ENCODE measurements around the gene SULT1E1.
"Not testable (repeated sequence)": the region's sequence is repeated elsewhere in the genome, so short reads cannot be mapped to it uniquely, and the experiment has no call there.

The SULT1E1 gene

DNA sequence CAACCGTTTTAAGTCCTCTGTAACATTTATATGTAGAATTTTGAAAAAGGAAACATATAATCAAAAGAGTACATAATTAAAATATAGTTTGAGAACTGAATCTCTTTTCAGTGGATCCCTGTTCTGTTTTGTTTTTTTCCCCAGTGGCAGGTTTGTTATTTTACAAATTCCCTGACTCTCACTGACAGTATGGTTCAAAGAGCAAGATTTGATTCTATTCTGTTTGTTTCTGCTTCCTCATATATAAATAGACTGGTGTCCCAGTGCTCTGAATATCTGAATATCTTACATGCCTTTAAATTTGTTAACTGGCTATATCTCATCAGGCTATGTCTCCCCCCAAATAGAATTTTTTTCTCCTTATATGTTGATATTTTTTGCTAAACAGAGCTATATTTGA lies 16.6 kb downstream of the SULT1E1 start:
- no peak for DNase-seq (ENCODE audit: low read depth in 2 of 2)

DNA sequence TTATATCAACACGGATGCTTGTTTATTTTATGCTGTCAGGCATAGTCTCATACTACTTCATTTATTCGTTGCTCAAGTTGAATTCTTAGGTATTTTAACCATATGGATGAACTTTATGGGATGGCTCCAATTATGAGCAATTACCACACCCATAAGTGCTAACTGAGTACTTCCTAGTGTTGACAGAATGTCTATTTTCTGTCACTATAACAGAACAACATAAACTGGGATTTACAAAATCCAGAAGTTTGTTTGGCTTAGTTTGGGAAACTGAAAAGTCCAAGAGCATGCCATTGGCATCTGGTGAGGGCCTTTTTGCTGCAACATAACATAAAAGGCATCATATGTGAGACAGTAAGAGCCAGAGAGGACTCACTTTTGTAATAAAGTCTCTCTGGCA lies 21.0 kb downstream of the SULT1E1 start:
- no peak for DNase-seq (ENCODE audit: low read depth in 2 of 2)

DNA sequence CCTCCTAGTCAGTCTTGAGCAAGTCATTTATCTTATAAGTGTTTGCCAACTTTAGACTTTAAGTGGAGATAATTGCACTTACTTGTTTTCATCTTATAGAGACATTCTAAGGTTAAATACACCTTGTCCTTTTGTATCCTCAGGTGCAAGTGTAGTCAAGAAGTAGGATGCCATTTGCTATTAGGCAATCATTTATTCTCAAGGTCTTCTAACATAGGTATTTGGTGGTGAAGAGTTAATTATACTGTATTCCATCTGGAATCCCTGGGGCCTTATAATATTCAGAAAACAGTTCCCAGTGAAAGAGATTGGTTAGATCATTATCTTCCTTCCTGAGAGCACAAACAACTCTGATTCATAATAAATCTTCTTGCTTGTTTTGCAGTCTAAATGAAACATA lies 23.7 kb downstream of the SULT1E1 start:
- no peak for DNase-seq (ENCODE audit: low read depth in 2 of 2)

DNA sequence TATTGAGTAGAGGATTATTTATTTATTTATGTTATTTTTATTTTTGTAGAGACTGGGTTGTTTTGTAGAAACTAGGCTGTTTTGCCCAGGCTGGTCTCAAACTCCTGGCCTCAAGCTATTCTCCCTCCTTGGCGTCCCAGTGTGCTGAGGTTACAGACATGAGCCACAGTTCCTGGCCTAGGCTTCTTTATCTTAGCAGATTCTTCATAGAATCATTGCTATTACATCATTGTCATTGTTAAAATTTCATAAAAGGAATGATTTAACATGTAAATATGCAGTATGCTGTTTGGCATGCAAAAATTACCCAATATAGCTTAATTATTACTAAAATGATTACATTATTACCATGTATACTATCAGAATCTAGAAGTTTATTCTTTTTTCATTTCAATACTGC lies 24.2 kb downstream of the SULT1E1 start:
- DNase-seq (ENCODE audit: low read depth in 2 of 2), result no peak

DNA sequence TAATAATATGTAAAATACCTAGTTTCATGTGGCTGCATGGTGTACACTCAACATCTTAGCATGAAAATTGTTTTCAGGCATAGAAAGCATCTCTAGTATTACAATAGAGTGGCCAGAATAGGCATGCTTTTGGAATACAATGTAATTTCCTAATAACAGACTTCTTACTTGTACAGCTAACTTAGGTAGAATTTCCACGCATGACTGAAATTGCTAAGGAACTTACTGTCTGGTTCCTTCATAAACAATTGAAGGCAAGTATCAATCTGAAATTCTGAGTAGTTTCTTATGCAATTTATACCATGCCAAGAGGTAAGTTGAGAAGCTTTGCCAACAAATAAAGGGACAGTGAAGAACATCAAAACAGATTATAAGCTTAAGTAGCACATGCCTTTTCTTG lies 26.7 kb downstream of the SULT1E1 start:
- DNase-seq (ENCODE audit: low read depth in 2 of 2), result no peak

DNA sequence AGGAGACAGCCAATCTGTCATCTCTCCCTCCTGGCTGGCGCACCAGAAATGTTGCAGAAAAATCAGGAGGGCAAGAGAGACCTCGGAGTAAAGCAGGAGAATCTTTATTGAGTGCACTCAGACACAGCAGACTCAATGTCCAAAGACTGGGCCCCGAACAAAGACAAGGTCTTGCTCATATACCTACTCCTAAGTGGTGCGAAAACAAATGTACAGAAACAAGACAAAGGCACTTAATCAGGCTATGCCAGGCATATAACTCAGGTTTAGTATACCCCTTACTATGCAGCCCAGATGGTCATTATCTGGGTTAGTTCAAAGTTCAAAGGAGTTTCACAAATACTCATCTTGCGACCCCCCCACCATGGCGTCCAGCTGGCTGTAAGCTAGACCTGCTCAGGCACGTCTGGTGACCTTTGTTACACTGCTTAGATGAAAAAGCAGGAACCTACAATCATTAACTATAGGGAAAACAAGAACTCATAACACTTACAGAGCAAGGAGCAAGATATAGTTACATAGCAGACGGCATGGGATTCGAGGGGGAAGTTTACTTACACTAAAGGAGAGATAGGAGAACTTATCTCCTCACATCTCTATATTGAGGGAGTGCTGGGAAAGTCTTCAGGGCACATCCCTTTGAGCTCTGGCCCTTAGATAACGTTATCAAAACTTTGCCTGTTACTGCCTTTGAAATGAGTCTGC lies 27.5 kb downstream of the SULT1E1 start:
- DNase-seq (ENCODE audit: low read depth in 2 of 2), result no peak

DNA sequence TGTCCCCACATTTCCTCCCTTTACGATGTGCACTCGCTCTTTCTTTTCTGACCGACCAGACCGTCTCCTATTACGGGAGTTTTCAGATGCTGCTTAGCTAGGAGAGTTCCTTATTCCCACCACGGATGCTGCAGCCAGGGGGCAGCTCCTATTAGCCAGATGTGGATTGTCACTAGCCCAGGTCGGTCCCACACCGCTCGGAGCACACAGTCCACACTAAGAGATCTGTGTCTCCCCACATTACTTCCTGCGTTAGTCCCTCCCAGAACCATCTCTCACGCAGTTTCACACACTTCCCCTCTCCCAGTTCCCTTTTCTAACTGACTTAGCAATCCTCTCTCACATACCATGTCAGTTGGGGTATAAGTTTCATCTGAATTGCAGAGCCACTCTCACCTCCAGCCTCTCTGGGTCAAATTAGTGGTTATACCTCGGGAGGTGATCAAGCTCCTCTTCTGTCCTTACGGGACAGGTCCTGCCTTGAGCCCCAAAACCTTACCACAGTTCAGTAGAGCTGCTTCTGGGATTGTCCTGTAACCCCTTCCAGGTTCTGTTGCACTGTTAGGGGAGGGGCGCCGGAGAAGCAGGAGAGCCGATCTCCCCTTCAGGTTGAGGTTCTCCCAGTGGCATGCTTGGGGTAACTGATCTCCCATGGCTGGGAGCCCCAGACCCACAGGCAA lies 28.2 kb downstream of the SULT1E1 start:
- DNase-seq (ENCODE audit: low read depth in 2 of 2), result no peak

DNA sequence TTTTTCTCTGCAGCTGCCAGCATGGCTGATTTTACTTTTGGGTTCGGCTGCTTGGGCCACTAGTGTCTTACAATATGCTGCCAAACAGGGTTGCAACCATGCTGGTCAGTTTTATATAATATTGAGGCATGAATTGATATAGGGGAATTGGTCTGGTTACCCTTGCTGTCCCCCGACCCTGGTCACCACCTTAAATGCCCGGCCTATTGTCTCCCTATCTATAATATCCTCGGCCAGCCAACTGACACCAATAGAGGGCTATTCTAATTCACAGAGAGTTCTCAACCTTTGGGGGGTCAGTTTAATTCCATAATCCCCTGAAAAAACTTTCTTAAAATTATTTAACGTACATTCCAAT lies 28.7 kb downstream of the SULT1E1 start:
- no peak for DNase-seq (ENCODE audit: low read depth in 2 of 2)

DNA sequence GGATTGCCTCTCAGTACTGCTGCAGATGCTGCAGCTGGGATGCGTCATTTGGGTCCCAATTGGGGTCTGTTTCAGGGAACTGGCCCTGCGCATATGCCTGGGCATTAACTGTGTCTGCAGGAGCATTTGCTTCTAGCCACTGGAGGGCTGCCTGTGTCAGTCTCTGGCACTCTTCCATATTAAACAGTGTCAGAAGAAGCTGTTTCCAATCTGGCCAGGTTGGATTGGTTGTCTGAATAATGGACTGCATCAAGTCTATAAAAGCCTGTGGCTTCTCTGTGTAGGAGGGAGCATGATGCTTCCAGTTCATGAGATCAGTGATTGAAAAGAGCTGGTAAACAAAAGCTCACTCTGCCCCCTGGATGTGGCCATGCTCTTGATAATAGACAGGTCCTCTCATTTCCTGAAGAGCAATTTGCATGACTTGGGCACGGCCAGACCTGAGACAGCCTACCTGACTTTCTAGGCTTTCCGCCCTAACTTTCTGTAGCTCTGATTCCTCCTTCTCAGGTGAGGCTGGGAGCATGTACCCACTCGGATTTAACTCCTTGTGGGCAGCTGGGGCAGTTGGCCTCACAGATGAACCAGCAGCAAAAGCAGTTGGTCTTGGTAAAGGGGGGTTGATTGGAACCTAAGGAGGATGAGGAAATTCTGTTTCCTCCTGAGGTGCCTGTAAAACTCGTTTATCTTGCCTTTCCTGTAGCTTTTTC lies 29.2 kb downstream of the SULT1E1 start:
- no peak for DNase-seq (ENCODE audit: low read depth in 2 of 2)

DNA sequence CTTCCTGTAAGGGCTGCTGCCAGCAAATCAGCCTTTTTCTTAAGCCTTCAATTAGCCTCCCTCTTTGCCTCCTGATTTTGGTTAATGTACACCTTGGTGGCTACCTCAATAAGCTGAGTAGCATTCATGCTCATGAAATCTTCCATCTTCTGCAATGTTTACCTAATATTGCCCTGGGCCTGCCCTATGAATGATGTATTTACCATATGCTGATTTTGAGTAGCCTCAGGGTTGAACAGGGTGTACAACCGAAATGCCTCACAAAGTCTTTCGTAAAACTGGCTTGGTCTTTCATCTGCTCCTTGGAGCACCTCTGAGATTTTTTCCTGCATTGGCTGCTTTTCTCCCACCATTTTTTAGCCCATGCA lies 29.8 kb downstream of the SULT1E1 start:
- DNase-seq (ENCODE audit: low read depth in 2 of 2), result no peak

DNA sequence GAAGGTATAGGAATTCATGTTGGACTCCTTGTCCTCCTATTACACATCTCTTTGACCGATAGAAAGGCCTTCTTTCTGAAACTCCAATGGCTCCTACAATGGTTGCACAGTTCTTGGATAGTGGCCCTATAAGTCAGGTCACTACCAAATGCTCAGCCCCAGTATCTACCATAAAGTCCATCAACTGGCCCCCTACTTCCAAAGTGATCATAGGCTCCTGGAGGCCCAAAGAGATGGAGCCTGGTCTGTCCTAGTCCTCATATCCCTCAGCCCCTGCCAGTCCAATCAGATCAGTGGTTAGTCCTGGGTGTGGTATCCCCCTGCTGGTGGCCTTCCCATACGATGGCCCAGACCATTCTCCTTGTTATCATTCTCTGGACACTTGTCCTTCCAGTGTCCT lies 30.3 kb downstream of the SULT1E1 start:
- DNase-seq (ENCODE audit: low read depth in 2 of 2), result no peak

DNA sequence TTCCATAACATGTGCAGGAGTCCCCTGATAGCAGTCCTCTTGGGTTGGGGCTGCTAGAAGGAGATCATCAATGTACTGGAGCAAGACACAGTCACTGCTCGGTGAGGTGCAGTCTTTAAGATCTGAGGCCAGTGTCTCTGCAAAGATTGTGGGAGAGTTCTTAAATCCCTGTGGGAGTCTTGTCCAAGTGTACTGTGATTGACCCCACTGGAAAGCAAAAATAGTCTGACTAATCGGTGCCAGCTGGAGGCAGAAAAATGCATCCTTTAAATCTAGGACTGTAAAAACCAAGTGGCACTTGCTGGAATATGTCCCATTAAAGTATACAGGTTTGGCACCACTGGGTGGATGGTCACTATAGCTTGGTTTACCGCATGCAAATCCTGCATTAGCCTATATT lies 31.1 kb downstream of the SULT1E1 start:
- no peak for DNase-seq (ENCODE audit: low read depth in 2 of 2)

DNA sequence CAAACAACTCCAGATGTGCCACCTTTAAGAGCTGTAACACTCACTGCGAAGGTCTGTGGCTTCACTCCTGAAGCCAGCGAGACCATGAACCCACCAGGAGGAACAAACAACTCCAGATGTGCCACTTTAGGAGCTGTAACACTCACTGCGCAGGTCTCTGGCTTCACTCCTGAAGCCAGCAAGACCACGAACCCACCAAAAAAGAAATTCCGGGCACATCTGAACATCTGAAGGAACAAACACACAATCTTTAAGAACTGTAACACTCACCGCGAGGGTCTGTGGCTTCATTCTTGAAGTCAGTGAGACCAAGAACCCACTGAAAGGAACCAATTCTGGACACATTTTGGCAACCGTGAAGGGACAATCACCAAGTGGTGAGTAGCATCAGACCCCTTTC lies 34.9 kb downstream of the SULT1E1 start:
- not testable (repeated sequence) for DNase-seq (ENCODE audit: low read depth in 2 of 2)

DNA sequence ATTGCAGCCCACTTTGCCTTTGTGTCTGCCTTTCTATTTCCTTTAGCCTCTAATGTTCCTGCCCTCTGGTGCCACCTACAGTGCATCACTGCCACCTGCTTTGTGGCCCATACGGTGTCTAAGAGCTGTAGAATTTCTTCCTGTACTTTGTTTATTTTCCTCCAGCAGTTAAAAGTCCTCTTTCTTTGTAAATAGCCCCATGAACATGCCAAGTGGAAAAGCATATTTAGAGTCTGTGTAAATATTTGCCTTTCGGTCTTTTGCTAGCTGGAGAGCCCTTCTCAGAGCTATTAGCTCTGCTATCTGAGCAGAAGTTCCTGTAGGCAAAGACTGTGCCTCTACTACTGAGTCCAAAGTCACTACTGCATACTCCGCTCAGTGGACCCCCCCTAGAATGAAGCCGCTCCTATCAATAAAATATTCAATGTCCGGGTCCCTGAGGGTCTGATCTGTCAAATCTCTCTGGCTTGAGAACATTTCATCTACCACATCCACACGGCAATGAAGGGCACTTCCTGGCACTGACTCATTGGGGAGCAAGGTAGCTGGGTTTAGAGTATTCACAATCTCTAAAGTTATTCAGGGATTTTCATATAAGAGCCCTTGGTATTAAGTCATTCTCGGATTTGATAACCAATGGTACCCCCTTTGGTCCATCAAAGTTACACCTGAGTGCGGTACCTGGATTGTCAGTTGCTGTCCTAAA lies 36.3 kb downstream of the SULT1E1 start:
- DNase-seq (ENCODE audit: low read depth in 2 of 2), result peak; percentile 9 to 34

DNA sequence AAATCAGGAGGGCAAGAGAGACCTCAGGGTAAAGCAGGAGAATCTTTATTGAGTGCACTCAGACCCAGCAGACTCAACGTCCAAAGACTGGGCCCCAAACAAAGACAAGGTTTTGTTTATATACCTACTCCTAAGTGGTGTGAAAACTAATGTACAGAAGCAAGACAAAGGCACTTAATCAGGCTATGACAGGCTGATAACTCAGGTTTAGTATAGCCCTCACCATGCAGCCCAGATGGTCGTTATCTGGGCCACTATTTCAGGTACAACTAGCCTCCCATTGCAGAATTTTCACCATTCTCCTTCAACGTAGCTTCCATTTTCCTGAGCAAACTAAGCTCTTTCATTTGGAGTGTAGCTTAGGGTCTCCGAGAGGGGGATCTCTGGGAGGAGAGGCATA lies 36.9 kb downstream of the SULT1E1 start:
- no peak for DNase-seq (ENCODE audit: low read depth in 2 of 2)

DNA sequence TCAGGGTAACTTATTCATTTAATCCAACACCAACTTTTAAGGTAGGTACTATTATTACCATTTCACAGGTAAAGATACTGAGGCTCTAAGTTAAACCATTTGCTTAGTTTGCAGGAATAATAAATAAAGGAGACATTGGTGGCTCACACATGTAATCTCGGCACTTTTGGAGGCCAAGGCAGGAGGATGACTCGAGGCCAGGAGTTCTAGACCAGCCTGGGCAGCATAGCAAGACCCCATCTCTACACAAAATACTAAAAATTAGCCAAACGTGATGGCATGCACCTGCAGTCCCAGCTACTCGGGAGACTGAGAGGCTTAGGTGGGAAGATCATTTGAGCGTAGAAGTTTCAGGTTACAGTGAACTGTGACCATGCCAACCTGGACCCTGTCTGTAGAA lies 37.7 kb downstream of the SULT1E1 start:
- no peak for DNase-seq (ENCODE audit: low read depth in 2 of 2)

DNA sequence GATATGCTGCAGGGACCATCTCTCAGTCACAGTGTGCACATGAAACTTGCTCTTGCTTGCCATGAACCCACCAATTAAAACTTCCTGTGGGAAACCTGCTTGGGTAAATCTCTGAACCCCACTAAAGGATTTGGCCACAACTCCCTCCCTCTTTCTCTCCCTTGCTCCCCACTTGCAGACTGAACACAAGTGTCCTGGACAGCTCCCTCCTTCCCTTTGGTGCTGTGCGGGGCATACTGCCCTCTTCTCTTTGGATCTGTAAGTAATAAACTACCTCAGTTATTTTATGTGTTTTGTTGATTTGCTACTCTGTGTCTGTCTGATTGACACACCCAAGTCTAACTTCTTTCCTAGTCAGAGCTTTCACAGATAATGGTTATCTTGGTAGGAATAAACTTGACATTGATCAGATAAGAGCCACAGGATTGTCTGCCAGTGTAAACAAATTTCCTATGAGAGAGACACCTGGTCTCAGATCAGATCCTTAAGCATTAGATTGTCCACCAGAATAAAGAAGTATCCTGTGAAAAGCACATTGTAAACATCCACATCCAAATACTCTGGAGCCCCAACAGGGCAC lies 41.8 kb downstream of the SULT1E1 start:
- no peak for DNase-seq (ENCODE audit: low read depth in 2 of 2)

DNA sequence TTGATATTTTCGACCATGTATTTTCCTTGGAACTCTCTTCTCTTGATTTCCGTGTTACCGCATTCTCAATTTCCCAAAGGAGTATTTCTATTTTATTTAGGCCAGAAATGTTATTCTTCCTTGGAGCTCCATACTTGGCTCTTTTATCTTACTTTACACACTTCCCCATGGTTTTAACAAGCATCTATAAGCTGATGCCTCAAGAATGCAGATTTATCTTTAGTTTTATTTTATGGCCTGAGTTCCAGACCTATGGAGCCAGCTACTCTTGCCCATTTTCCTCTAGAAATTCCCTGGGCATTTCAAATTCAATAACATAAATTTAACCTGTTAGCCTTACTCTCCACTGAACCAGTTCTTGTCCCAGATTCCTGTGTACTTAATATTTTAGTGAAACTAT lies 43.7 kb downstream of the SULT1E1 start:
- DNase-seq (ENCODE audit: low read depth in 2 of 2), result no peak

DNA sequence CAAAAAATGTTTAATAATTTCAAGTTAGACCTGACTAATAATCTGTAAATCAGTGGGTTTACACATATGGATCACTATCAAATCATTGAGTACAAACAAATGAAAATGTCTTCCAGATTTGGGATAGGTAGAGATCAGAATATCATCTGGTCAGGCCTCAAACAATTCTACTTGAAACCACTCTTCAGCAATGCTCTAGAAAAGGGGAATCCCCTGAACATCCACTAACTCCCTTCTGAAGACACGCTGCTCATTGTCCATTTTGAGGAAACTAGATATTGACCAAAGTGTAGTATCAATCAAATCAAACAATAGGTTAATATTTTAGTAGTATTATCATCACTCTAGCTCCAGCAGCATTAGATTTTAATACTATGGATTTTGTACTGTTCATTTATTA lies 46.3 kb downstream of the SULT1E1 start:
- no peak for DNase-seq (ENCODE audit: low read depth in 2 of 2)

DNA sequence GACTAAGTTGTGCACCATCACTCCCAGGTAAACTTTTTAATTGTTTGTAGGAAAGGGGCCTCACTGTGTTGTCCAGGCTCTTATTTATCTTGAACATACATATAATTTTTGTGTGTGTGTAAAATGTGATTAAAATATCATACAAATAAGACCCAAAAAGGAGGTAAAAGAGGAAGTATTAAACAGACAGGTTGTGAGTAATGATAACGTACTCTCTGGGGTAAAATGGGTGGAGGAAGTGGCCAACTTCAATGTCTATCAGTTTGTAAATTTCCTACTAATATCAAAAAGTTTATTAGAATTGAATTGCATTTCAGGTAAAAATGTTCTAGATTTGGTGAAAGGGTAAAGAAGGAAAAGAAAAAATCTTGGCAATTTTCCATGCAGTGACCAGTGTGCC lies 48.8 kb downstream of the SULT1E1 start:
- no peak for DNase-seq (ENCODE audit: low read depth in 2 of 2)

DNA sequence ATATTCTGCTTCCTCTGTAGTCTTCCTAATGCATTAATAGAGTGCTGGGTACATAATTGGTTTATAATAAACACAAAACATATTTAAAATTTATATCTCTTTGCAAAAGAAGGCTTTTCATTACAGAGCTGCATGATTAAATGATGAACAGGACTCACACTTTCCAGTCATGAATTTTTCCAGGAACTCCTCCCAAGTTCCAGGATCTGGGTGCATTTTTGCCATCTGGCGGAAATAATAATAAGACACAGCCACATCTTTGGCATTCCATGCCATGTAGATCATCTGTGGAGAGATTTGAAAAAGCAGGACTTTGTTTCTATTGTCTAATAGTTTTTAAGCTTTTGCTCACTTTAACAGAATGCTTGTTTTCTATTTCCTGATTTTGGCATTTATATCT lies 59.3 kb downstream of the SULT1E1 start:
- DNase-seq (ENCODE audit: low read depth in 2 of 2), result no peak

DNA sequence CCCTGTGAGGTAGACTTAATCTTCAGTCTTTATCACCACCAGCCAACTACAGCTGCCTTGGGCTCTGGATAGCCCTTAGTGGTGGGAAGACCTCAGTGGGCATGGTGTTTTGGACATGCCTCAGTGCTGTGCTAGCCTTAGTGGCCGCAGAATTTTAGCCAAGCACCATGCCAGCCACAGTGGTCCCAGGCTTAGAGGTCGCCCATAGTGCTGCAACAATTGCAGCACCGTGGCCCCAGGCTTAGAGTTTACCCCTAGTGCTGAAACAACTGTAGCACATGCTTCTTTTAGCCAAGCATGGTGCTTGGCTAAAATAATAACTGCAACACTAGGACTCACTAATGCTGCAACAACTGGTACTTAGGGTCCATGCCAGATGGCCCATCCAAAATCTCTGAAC lies 60.6 kb downstream of the SULT1E1 start:
- no peak for DNase-seq (ENCODE audit: low read depth in 2 of 2)
